ENCODE results near the gene SERGEF. TPM values are rescaled to one million over a fixed set of nuclear protein-coding genes. Genes with fewer than 3 reads are reported as not detected.
"Not testable (repeated sequence)": the region's sequence is repeated elsewhere in the genome, so short reads cannot be mapped to it uniquely, and the experiment has no call there.

The SERGEF gene
- total RNA-seq, 1 donor from 2014 or later = 39.5 TPM

GRCh38 chr11:18013790-18014507, 1.1 kb upstream of the SERGEF start:
- Mint-ChIP-seq H3K36me3 (ENCODE audit: low read depth) (peaks cover 3% of the 10 kb centered on the region), H3K4me1 (ENCODE audit: low read depth) (peaks cover 33% of the 10 kb centered on the region), H3K4me3 (ENCODE audit: low read depth) (peak overlapping the region; percentile 99), H3K27ac (peak overlapping the region; percentile 91), H3K9me3 (no peaks in the 10 kb centered on the region), H3K27me3 (ENCODE audit: low read depth) (no peaks in the 10 kb centered on the region)
- intact Hi-C loops (cut with micrococcal nuclease) = loop anchor here (1.0 to 10.0 kb wide), 6 partner anchors 92 to 937 kb away; partner anchors contain the start of genes GTF2H1, HPS5, RPS13 and SAAL1
- DNase-seq (ENCODE audit: low spot score) = no peak

DNA sequence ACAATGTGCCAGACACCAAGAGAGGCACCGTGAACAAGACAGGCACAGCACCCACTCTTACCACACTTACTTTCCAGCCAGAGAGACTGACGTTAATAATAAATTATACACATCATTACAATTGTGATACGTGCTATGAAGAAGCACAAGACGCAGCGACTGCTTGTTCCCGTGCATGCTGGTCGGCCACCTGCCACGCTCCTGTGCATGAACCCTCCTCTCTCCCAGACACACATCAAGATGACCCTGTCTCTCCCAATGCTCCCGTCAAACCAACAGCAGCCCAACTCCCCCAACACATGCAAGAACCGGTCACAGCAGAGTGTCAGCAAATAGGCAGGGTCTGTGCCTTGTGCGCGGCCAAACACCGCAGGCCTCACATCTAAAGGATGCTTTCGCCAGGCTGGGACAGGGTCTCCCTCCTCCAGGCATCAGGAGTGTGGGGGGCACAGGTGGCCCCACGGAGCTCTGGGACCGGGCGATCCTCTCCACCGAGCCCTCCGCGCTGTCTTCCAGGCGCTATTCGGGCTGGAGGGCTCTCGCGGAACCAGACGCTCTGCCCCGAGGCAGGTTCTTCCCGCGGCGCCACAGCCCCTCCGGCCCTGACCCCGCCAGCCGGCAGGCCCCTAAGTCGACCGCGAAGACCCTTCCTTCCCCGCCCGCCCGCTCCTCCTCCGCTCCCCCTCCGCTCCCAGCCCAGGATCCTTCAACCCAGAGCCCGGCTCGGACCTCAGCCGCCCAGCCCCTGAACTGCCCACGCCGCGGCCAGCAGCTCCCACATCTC, 533 bp downstream of the SERGEF start:
- no peaks in the 10 kb centered on the region for H3K9me3 Mint-ChIP-seq
- peaks cover 33% of the 10 kb centered on the region for H3K4me1 Mint-ChIP-seq (ENCODE audit: low read depth)
- H3K36me3 Mint-ChIP-seq (ENCODE audit: low read depth) = peaks cover 3% of the 10 kb centered on the region
- peak overlapping the region; percentile 85 for H3K27ac Mint-ChIP-seq
- peak overlapping the region; percentile 90 for H3K4me3 Mint-ChIP-seq (ENCODE audit: low read depth)
- intact Hi-C loops (cut with micrococcal nuclease) = loop anchor here (2.0 to 10.0 kb wide), 5 partner anchors 310 to 935 kb away; partner anchors contain the start of genes GTF2H1, HPS5, RPS13 and SPTY2D1
- DNase-seq (ENCODE audit: low spot score) = no peak
- no peaks in the 10 kb centered on the region for H3K27me3 Mint-ChIP-seq (ENCODE audit: low read depth)

- intact Hi-C loops (cut with micrococcal nuclease) = loop anchor here (2.0 to 10.0 kb wide), 5 partner anchors 311 to 934 kb away; partner anchors contain the start of genes GTF2H1, HPS5, RPS13 and SPTY2D1
- no peak for DNase-seq (ENCODE audit: low spot score)
- H3K36me3 Mint-ChIP-seq (ENCODE audit: low read depth) = peaks cover 4% of the 10 kb centered on the region
- H3K9me3 Mint-ChIP-seq = no peaks in the 10 kb centered on the region
- peak overlapping the region; percentile 90 for H3K4me3 Mint-ChIP-seq (ENCODE audit: low read depth)
- peaks cover 33% of the 10 kb centered on the region for H3K4me1 Mint-ChIP-seq (ENCODE audit: low read depth)
- no peaks in the 10 kb centered on the region for H3K27me3 Mint-ChIP-seq (ENCODE audit: low read depth)
- peak overlapping the region; percentile 85 for H3K27ac Mint-ChIP-seq
These were observed 1.2 kb downstream of the SERGEF start for GRCh38 chr11:18011633-18012032.

DNA sequence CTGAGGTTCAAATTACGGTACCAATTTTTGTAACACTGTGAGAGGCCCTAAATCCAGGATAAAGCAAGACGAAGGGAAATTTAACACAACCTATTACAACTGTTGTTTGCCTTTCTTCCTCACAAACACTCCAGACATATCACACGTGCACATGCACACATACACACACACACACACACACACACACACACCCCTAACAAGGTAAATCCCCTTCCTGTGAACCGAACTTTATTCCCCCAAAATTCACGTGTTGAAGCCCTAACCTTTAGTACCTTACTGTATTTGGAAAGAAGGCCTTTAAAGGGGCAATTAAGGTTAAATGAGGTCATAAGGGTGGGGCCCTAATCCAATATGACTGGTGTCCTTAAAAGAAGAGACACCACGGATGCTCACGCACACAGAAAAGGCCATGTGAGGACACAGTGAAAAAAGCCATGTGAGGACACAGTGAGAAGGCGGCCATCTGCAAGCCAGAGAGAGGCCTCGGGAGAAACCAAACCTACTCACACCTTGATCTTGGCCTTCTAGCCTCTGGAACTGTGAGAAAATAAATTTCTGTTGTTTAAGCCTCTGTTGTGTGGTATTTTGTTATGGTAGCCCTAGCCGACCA, 1.8 kb downstream of the SERGEF start:
- no peak for DNase-seq (ENCODE audit: low spot score)
- Mint-ChIP-seq H3K36me3 (ENCODE audit: low read depth) (peaks cover 7% of the 10 kb centered on the region), H3K4me1 (ENCODE audit: low read depth) (peaks cover 33% of the 10 kb centered on the region), H3K27ac (no peak overlapping the region), H3K4me3 (ENCODE audit: low read depth) (peak overlapping the region; percentile 90), H3K27me3 (ENCODE audit: low read depth) (no peaks in the 10 kb centered on the region), H3K9me3 (no peaks in the 10 kb centered on the region)
- intact Hi-C loops (cut with micrococcal nuclease) = loop anchor here (5.0 to 10.0 kb wide), 4 partner anchors 371 to 934 kb away; partner anchors contain the start of genes RPS13, SPTY2D1 and TSG101

DNA sequence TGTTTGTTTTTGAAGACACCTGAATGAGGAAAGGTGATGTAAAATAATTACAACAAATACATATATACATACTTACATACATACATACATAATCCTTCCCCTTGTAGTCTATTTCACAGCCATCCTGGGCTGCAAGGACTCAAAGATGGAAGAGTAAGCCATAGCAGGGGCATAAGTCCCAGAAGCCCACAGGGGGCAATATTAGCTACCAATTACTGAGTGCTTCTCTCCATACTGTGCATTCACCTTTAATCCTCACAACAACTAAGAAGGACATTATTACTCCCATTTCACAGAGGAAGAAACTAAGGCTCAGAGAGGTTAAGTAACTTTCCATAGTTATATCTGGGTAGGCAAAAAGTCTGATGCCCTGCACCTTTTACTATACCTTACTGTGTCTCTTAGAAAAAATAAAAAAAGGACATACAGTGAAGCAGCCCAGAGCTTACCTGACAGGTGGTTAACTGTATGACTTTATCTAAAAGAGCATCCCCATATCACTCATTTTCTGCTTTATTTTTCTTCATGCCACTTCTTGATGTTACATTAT, 2.7 kb downstream of the SERGEF start:
- Mint-ChIP-seq H3K4me1 (ENCODE audit: low read depth) (peaks cover 31% of the 10 kb centered on the region), H3K27ac (no peak overlapping the region), H3K36me3 (ENCODE audit: low read depth) (peaks cover 12% of the 10 kb centered on the region), H3K27me3 (ENCODE audit: low read depth) (no peaks in the 10 kb centered on the region), H3K9me3 (no peaks in the 10 kb centered on the region), H3K4me3 (ENCODE audit: low read depth) (no peak overlapping the region)
- intact Hi-C loops (cut with micrococcal nuclease) = loop anchor here (5.0 to 10.0 kb wide), 4 partner anchors 372 to 933 kb away; partner anchors contain the start of genes RPS13, SPTY2D1 and TSG101
- no peak for DNase-seq (ENCODE audit: low spot score)

GRCh38 chr11:18005376-18006129, 7.3 kb downstream of the SERGEF start:
- Mint-ChIP-seq H3K27ac (no peak overlapping the region), H3K9me3 (no peaks in the 10 kb centered on the region), H3K36me3 (ENCODE audit: low read depth) (peaks cover 31% of the 10 kb centered on the region), H3K4me1 (ENCODE audit: low read depth) (peaks cover 1% of the 10 kb centered on the region), H3K4me3 (ENCODE audit: low read depth) (no peak overlapping the region), H3K27me3 (ENCODE audit: low read depth) (no peaks in the 10 kb centered on the region)
- no peak for DNase-seq (ENCODE audit: low spot score)
- intact Hi-C loops (cut with micrococcal nuclease) = no loop called here

DNA sequence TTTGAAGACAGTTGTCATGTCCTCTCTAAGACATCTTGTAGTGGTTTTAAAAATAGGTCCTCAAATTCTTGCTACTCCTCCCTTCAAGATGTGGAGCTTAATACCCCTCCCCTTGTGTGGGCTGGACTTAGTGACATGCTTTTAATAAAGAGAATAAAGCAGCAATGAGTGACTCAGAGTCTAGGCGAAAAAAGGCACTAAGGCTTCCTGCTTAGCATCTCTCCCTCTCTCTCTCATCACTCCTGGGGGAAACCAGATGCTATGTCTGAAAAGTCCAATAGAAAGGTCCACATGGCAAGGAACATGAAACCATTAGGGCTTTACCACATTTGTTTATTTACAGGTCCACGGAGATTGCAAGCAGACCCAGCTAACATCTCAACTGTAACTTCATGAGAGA, 11.7 kb downstream of the SERGEF start:
- Mint-ChIP-seq H3K36me3 (ENCODE audit: low read depth) (peaks cover 52% of the 10 kb centered on the region), H3K4me1 (ENCODE audit: low read depth) (peaks cover 4% of the 10 kb centered on the region), H3K27me3 (ENCODE audit: low read depth) (no peaks in the 10 kb centered on the region), H3K27ac (no peak overlapping the region), H3K9me3 (no peaks in the 10 kb centered on the region), H3K4me3 (ENCODE audit: low read depth) (no peak overlapping the region)
- intact Hi-C loops (cut with micrococcal nuclease) = no loop called here
- DNase-seq (ENCODE audit: low spot score) = no peak

DNA sequence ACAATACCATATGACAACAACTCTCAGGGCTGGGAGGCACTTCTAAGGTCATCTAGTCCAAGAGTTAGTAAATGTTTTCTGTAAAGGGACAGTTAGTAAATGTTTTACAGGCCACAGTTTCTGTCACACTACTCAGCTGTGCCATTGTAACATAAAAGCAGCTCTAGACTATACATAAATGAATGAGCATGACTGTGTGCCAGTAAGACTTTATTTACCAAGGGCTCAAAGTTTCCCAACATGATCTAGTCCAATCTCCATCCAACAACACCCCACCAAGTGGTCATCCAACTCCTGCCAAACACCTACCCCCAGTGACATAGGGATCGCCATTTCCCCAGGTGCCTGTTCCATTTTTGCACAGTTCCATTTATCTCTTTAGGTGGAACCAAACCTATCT, 12.1 kb downstream of the SERGEF start:
- DNase-seq (ENCODE audit: low spot score) = no peak
- intact Hi-C loops (cut with micrococcal nuclease) = no loop called here
- no peak overlapping the region for H3K27ac Mint-ChIP-seq
- peaks cover 51% of the 10 kb centered on the region for H3K36me3 Mint-ChIP-seq (ENCODE audit: low read depth)
- no peak overlapping the region for H3K4me3 Mint-ChIP-seq (ENCODE audit: low read depth)
- peaks cover 4% of the 10 kb centered on the region for H3K4me1 Mint-ChIP-seq (ENCODE audit: low read depth)
- no peaks in the 10 kb centered on the region for H3K9me3 Mint-ChIP-seq
- H3K27me3 Mint-ChIP-seq (ENCODE audit: low read depth) = no peaks in the 10 kb centered on the region

- H3K27ac Mint-ChIP-seq; intact Hi-C loops (cut with micrococcal nuclease); DNase-seq (ENCODE audit: low spot score): not testable (repeated sequence)
These were observed 12.7 kb downstream of the SERGEF start for GRCh38 chr11:18000128-18000527.

DNA sequence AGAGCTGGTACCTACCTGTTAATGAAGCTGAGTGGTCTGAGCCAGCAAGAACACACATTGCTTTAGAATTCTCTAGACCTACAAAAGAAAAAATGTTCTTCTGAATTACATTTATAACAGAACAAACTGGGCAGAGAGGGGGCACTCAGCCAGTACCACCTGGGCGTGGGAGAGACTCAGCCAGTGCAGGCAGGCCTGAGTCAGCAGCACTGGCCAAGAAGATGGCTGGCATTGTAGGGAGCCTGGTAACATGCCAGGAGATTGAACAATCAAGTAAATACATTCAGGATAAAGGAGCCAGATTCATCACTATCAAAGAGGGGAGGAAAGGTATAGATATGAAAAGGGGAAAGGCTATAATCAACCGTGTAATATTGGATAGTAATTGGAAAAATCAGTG, 19.9 kb downstream of the SERGEF start:
- H3K27ac Mint-ChIP-seq = no peak overlapping the region
- no peak for DNase-seq (ENCODE audit: low spot score)
- H3K36me3 Mint-ChIP-seq (ENCODE audit: low read depth) = peaks cover 35% of the 10 kb centered on the region
- intact Hi-C loops (cut with micrococcal nuclease) = no loop called here
- peaks cover 2% of the 10 kb centered on the region for H3K4me1 Mint-ChIP-seq (ENCODE audit: low read depth)
- no peaks in the 10 kb centered on the region for H3K27me3 Mint-ChIP-seq (ENCODE audit: low read depth)
- H3K9me3 Mint-ChIP-seq = no peaks in the 10 kb centered on the region
- H3K4me3 Mint-ChIP-seq (ENCODE audit: low read depth) = no peak overlapping the region

More at GRCh38 chr11:18000128-18000527, 12.7 kb downstream of the SERGEF start:
- H3K4me1 Mint-ChIP-seq (ENCODE audit: low read depth); H3K27me3 Mint-ChIP-seq (ENCODE audit: low read depth); H3K9me3 Mint-ChIP-seq; H3K4me3 Mint-ChIP-seq (ENCODE audit: low read depth): not testable (repeated sequence)
- peaks cover 49% of the 10 kb centered on the region for H3K36me3 Mint-ChIP-seq (ENCODE audit: low read depth)

DNA sequence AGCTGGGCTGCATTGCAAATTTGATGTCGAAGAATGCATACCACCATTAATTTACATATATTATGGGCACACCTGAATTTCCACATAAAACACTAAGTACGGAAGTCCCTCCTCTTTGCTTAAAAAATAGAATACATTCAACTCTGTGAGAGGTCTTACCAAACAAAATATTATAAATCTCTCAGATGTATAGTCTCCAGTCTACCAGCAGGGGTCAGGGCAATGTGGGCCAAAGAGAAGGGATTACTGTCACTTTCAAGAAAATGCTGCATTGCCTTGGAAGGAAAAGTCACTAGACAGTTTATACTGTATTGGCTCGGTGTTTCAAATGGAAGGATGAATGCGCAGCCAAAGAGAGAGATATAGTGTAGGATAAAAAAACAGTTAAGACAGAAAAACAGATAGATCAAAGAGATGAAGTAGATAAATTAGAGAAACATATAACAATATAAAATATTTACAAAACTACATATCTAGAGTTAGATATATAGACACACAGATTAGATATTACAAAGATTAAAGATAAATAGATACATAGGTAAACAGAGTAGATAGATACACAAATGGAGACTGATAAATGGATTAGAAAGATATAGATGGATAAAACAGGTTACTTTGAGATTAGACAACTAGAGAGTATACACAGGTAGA, 20.9 kb downstream of the SERGEF start:
- no peaks in the 10 kb centered on the region for H3K27me3 Mint-ChIP-seq (ENCODE audit: low read depth)
- peaks cover 38% of the 10 kb centered on the region for H3K36me3 Mint-ChIP-seq (ENCODE audit: low read depth)
- no peak overlapping the region for H3K4me3 Mint-ChIP-seq (ENCODE audit: low read depth)
- intact Hi-C loops (cut with micrococcal nuclease) = loop anchor here (1.0 kb wide), 1 partner anchor 114 kb away; the partner anchor contains the start of gene SAAL1
- H3K27ac Mint-ChIP-seq = no peak overlapping the region
- no peaks in the 10 kb centered on the region for H3K9me3 Mint-ChIP-seq
- peaks cover 2% of the 10 kb centered on the region for H3K4me1 Mint-ChIP-seq (ENCODE audit: low read depth)
- DNase-seq (ENCODE audit: low spot score) = no peak
